ENCODE measurements around the gene NOX4.

NOX4 gene

GRCh38 chr11:89490981-89491690 lies at the start of gene NOX4:
Gene NOX4 (minus strand): TSS chr11:89491375. CDS start chr11:89491246, 129 bp downstream.
- TF ChIP-seq, protein P1, sequence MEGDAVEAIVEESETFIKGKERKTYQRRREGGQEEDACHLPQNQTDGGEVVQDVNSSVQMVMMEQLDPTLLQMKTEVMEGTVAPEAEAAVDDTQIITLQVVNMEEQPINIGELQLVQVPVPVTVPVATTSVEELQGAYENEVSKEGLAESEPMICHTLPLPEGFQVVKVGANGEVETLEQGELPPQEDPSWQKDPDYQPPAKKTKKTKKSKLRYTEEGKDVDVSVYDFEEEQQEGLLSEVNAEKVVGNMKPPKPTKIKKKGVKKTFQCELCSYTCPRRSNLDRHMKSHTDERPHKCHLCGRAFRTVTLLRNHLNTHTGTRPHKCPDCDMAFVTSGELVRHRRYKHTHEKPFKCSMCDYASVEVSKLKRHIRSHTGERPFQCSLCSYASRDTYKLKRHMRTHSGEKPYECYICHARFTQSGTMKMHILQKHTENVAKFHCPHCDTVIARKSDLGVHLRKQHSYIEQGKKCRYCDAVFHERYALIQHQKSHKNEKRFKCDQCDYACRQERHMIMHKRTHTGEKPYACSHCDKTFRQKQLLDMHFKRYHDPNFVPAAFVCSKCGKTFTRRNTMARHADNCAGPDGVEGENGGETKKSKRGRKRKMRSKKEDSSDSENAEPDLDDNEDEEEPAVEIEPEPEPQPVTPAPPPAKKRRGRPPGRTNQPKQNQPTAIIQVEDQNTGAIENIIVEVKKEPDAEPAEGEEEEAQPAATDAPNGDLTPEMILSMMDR (IDR thresholded peaks at IDR 0.05): no peak

GRCh38 chr11:89540826-89541225 lies 49.7 kb upstream of the NOX4 start:
- TF ChIP-seq, protein P1 (IDR thresholded peaks at IDR 0.05): no peak

DNA sequence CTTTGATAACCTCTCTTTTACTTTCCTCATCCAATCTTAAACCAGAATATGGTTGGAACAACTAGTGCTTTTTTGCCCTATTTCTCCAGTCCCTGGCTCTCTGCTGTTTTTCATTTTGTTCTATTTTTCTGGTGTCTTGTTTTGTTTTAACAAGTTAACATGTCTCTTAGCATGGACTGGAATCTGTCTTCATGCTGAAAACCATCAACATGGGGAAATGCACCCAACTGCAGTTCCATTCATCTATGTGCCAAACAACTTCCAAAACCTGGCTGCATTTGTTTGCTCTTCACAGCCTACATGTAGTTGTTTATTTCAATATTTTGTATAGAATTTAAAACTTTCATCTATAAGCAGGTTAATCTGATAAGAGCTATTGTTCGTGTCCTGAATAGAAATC lies 46.8 kb upstream of the NOX4 start:
- TF ChIP-seq, protein P1 (IDR thresholded peaks at IDR 0.05): no peak

- TF ChIP-seq, protein P1 (IDR thresholded peaks at IDR 0.05): no peak
These were observed 45.8 kb upstream of the NOX4 start for GRCh38 chr11:89536926-89537325.

- TF ChIP-seq, protein P1 (IDR thresholded peaks at IDR 0.05): no peak
These were observed 44.0 kb upstream of the NOX4 start for GRCh38 chr11:89535221-89535620.

DNA sequence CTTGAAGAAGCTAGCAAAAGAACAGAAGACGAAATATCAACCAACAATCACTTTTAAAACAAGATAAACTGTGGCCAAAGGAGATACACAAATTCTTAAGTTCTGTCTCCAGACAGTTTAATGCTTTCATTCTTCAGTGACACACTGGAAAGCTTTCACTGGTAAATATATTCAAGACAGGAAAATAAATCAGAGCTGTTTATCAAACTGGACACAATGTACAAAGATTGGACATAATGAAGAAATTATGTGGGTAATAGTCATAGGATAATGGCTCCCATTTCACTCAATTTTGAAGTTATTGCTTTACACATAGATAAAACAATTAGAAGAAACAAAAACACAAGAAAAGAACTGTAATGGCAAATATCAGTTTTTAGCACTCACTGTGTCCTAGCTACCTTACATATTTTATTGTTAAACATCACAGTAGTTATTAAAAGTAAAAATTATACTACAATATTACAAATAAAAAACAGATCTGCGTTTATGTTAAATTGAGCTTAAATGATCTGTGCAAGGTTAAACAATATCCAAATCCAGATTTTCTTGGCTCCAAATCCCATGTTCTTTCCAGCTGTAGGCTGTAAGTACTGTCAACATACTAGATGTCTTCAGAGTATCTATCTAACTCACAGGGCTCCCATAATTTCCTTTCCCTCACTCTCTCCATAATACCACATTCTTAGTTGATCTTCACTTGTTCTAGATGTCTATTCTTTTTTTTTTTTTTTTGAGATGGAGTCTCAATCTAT lies 38.6 kb upstream of the NOX4 start:
- TF ChIP-seq, protein P1 (IDR thresholded peaks at IDR 0.05): no peak

- TF ChIP-seq, protein P1 (IDR thresholded peaks at IDR 0.05): no peak
These were observed 30.6 kb upstream of the NOX4 start for GRCh38 chr11:89521792-89522191.
